Measurements from ENCODE around the gene PLCD3.

- TF ChIP-seq CTCF (optimal IDR thresholded peaks at IDR 0.05 in 1 of 3, IDR thresholded peaks at IDR 0.05 in 1 of 3, conservative IDR thresholded peaks at IDR 0.05 in 1 of 3; ENCODE audit: extremely low read depth in 1 of 3, insufficient read depth in 2 of 3, low read length in 3 of 3), result peak in 1 of 3 experiments; percentile 22
- no peak for TF ChIP-seq EZH2 (IDR thresholded peaks at IDR 0.05; ENCODE audit: low read length)
These were observed 27.2 kb downstream of the PLCD3 start for GRCh38 chr17:45104907-45105624.
